ENCODE results near the gene SLC35A5.

Gene SLC35A5

DNA sequence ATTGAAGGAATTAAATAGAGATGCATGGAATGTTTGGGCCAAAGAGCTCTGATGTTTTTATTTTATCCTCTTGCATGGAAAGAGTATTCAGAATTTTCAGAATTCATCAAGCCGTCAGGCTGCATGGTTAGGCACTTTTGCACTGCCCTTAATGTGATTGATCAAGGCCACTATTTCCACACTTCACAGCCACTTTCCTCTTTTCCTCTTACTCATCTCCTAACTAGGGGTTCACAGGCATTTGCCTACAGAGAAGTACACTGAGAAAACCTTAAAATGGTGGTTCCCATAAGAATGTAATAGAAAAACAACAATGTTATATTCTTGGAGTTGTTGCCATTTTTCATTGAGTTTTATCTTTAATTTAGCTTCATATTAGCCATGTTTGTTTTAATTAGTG is 10.9 kb downstream of the SLC35A5 start:
- DNase-seq (ENCODE audit: low read depth), result no peak

DNA sequence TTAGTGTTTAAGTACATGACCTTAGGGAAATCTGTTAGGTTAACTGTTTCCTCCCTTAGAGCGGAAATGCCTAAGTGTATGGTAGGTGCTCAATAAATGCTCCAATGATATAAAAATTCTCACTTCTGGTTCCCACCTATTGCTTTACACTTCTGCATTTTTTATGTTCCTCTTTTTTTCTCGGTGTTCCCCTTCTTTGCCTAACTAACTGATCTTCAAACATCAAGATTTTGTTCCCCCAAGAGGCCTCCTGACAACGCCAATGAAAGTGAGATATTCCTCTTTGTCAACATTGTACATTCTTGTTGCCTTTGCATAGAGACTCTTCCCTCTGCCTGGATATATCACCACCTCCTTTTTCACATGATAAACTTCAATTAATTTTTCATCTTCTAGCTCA is 17.4 kb downstream of the SLC35A5 start:
- no peak for DNase-seq (ENCODE audit: low read depth)

DNA sequence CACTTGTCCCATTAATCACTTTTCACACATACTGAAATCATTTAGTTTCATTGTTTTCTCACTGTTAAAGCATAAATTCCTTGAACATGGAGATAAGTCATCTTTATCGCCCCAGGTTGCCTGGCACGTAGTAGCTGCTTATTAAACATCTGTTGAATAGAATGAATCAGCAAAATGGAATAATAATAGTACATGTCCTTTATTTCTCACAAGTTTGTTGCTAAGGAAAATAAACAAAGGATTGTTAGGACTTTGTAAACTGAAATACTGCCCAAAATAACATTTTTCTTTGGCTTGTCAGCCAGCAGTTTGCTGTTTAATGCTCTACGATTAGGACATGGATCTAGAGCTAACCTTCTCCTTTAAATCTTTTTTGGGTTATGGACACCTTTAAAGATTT is 17.9 kb downstream of the SLC35A5 start:
- DNase-seq (ENCODE audit: low read depth), result no peak

- peak; percentile 63 for DNase-seq (ENCODE audit: low read depth)
These were observed 20.5 kb downstream of the SLC35A5 start for GRCh38 chr3:112582244-112582874.

- no peak for DNase-seq (ENCODE audit: low read depth)
These were observed 21.3 kb downstream of the SLC35A5 start for GRCh38 chr3:112583105-112583504.

GRCh38 chr3:112585782-112586181 is 23.9 kb downstream of the SLC35A5 start:
- no peak for DNase-seq (ENCODE audit: low read depth)

DNA sequence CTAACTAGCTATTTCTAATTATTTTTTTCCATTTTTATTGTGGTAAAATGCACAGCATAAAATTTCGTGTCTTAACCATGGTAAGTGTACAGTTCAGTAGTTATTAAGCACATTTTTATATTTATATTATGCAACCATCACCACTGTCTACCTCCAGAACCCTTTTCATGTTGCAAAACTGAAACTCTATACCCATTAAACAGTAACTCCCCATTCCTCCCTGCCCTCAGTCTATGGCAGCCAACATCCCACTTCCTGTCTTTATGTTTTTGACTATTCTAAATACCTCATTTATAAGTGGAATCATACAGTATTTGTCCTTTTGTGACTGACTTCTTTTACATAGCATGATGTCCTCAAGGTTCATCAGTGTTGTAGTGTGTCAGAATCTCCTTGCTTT is 25.5 kb downstream of the SLC35A5 start:
- DNase-seq (ENCODE audit: low read depth), result no peak

DNA sequence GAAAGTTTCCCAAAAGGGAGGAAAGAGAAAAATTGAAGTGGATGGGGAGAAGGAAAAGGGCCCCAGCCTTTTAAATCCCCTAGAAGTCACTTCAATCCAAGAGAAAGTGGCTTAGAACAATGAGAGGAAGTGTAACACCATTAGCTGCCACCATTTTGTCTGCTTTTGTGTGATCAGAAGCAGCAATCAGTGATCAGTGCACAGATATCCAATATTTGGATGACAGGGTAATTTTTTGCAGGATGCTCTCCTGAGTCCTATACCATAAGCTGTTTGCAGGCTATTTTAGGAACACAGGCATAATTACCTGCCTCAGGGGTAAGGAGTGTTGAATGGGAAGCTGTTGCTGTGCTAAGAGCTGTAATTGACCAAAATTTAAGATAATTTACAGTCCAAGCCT is 31.4 kb downstream of the SLC35A5 start:
- no peak for DNase-seq (ENCODE audit: low read depth)

DNA sequence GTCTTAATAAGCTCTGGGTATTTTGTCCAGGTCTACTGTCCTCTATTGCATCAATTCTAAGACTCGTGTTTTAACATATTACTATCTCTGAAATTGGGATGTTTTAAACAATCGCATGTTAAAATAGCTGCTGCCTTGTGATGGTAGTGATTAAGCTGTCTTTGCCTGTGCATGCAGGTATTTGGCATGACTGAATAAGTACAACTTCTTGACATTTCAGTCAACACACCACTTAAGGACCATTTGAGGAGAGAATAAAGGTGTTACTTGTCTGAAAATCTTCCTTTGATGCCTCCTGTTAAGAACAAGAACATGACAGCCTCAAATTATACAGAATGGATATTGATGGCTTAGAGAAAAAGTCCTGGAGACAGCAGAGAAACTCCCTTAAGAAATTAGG is 33.0 kb downstream of the SLC35A5 start:
- DNase-seq (ENCODE audit: low read depth), result no peak

- no peak for DNase-seq (ENCODE audit: low read depth)
These were observed 36.1 kb downstream of the SLC35A5 start for GRCh38 chr3:112597945-112598344.

GRCh38 chr3:112598731-112599130 is 36.9 kb downstream of the SLC35A5 start:
- no peak for DNase-seq (ENCODE audit: low read depth)

DNA sequence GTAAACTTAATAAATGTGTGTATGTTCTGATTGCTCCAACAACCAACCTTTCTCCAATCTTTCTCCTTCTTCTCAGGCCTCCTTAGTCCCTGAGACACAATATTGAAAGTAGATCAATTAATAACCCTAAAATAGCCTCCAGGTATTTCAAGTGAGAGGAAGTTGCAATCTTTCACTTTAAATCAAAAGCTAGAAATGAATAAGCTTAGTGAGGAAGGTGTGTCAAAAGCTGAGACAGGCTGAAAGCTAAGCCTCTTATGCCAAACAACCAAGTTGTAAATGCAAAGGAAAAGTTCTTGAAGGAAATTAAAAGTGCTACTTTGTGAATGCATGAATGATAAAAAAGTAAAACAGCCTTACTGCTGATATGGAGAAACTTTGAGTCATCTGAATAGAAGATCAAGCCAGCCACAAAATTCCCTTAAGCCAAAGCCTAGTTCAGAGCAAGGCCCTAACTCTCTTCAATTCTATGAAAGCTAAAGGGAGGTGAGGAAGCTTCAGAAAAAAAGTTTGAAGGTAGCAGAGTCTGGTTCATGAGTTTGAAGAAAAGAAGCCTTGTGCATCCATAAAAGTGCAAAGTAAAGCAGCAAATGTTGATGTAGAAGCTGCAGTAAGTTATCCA is 40.5 kb downstream of the SLC35A5 start:
- DNase-seq (ENCODE audit: low read depth), result no peak

DNA sequence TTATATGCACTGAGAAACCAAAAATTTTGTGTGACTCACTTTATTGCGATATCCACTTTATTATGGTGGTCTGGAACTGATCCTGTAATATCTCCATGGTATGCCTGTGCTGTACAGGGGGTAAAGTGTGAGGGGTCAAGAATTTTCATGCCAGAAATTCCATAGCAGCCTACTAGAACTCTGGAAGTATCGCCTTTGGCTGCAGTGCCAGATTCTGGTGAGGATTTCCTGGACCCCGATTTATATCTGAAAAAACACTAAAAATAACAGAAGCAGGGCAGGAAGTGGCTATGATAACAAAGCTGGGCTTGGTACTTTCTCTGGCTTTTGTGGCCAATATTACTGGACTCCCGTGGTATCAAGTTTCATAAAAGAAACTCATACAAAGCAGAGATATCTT is 42.7 kb downstream of the SLC35A5 start:
- peak; percentile 77 for DNase-seq (ENCODE audit: low read depth)

DNA sequence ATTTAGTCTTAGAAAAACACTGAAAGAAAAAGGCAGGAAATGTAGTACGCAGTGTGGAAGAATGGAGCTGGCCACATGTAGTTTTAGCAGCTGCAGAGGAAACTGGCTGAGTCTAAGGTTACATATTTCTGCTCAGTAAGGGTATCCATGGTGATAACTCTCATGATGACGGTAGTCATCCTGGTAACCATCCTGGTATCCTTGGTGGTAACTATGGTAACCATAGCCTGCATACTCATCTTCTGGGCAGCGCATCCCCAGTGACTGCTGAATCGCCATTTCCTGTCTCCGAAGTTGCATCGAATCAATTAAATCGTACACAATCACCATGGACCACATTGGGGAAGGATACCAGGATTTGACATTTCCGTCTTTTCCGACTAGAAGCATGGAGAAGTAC is 43.4 kb downstream of the SLC35A5 start:
- peak; percentile 98 for DNase-seq (ENCODE audit: low read depth)

DNA sequence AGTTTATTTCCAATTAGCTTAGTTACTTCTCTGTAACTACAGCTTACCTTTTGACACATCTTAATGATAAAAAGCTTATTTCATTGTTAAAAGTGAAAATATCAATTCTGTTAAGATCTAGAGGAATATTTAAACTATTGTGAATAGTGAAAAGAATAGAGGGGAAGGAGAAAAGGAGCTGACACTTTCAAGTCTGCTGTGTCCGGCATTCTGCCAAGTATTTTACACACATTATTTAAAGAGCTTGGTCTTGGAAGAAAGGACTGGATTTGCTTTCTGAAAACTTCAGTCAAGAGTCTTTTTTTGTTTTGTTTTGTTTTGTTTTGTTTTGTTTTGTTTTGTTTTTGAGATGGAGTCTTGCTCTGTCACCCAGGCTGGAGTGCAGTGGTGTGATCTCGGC is 44.3 kb downstream of the SLC35A5 start:
- DNase-seq (ENCODE audit: low read depth), result no peak

DNA sequence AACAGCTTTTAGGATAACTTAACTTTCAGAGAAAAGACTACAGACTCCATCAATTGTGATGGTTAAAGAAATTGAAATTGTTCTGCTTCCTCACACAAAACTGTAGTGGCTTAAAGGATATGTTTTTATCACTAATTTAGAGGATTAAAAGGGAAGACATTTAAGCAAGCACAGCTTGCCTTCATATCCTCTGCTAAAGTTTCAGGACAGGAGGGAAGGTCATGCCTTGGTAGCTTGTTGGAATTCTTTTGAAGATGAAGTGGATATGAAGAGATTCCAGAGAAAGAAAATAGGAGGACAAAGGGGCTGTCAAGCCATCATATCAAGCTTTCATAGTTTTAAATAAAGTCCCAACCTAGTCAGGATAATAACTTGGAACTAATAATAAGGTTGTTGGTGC is 46.0 kb downstream of the SLC35A5 start:
- DNase-seq (ENCODE audit: low read depth), result no peak

- DNase-seq (ENCODE audit: low read depth), result no peak
These were observed 48.3 kb downstream of the SLC35A5 start for GRCh38 chr3:112610121-112610520.

GRCh38 chr3:112611752-112612515 is 50.1 kb downstream of the SLC35A5 start:
- no peak for DNase-seq (ENCODE audit: low read depth)

- DNase-seq (ENCODE audit: low read depth), result no peak
These were observed 54.3 kb downstream of the SLC35A5 start for GRCh38 chr3:112615989-112616731.

- DNase-seq (ENCODE audit: low read depth), result no peak
These were observed 55.4 kb downstream of the SLC35A5 start for GRCh38 chr3:112617285-112617684.

DNA sequence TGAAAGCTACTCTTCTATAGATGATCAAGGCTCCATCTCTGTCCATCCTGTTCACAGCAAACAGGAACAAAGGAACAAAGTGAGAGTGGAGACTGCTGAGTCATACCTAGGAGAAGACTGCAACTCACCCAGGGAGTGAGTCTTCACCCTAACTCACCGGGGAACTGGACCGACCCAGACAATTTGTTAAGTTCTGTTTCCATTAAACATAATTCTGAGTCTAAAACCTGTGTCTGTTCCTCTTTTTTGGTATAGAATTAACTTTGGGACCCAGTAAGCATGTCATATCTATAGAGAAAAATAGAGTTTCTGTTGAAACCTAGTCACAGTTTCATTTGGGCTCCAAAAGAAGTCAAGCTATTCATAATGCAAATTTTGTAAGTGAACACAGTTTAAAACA is 57.5 kb downstream of the SLC35A5 start:
- DNase-seq (ENCODE audit: low read depth), result no peak

DNA sequence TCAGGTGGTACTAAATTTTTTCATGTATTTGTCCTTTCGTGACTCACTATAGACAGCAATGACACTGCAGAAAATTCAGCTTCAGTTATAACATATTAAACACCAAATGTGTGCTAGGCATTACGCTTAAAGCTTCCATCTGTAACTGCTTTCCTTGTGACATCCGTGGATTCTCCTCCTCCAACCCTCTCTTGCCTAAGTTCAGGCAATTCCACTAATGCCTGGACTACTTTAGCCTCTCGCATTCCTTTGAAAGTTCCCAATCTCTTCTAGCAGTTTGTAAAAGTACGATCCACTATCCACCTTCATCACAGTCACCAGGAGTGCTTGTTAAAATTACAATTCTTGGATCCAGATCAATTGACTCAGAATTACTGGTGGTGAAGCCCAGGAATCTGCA is 61.4 kb downstream of the SLC35A5 start:
- DNase-seq (ENCODE audit: low read depth), result no peak

DNA sequence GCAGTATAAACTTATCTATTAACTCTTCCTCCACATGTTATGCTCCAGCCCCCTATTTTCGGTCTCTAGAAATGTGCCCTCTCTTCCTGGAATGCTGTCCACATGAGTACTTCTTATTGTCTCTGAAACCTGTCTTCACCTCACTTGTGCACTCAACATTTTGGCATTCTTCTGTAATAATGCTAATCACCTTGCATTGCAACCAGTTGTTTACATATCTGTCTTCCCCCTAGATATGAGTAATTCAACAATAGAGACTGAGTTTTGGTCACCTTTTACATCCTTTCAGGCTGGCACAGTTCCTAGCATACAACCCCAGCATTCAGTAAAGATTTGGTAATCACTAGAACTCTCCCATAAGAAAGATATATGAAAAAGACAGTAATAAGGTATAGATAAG is 61.9 kb downstream of the SLC35A5 start:
- no peak for DNase-seq (ENCODE audit: low read depth)

Data from non-pigmented ciliary epithelial cell (primary cell).